ENCODE measurements around the gene TMEM41B. TPM values are rescaled to one million over a fixed set of nuclear protein-coding genes. Genes with fewer than 3 reads are reported as not detected.
"Not testable (repeated sequence)": the region's sequence is repeated elsewhere in the genome, so short reads cannot be mapped to it uniquely, and the experiment has no call there.

Gene TMEM41B
- total RNA-seq, 1 experiment from 2014 or later = 67.2 TPM

DNA sequence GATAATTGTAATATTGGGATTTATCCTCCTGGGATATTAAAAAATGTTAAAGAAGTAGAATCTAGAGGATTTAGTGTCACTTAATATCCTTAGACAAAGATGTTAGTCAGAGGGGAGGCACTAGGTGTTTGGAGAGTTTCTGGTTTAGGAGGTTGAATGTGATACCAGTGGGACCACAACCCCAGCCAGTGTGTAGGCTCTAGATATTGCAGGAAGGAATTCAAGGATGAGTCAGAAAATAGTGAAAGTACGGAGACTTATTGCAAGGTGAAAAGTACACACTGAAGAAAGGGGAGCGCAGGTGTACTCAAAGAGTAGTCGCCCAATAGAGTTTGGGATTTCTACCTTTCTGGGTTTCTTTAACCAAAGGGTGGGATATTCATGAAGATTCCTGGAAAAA is 5.7 kb upstream of the TMEM41B start:
- Histone ChIP-seq H2AFZ (ENCODE audit: low read depth, low read length, poor library complexity, severe bottlenecking) (no peak overlapping the region), H3K27ac (ENCODE audit: low read depth, low read length) (no peak overlapping the region), H3K4me1 (ENCODE audit: control insufficient read depth in 1 of 2, insufficient read depth in 2 of 2, low read length in 2 of 2) (peaks cover 19 to 31% of the 10 kb centered on the region in 2 experiments; a peak in 3 of 4 replicates), H3K9me3 (ENCODE audit: control insufficient read depth in 1 of 2, insufficient read depth in 1 of 2, low read depth in 1 of 2, low read length in 2 of 2) (no peaks in the 10 kb centered on the region), H3K9ac (ENCODE audit: low read length) (no peak overlapping the region), H3K4me3 (replicated peaks in 1 of 2; ENCODE audit: low read depth in 1 of 2, low read length in 2 of 2) (no peak overlapping the region), H3K4me2 (ENCODE audit: low read length) (no peak overlapping the region), H3K36me3 (ENCODE audit: control insufficient read depth in 1 of 2, insufficient read depth in 2 of 2, low read length in 2 of 2) (no peaks in the 10 kb centered on the region), H3K9me2 (ENCODE audit: insufficient read depth) (no peaks in the 10 kb centered on the region), H3K27me3 (ENCODE audit: insufficient read depth, low read length) (no peaks in the 10 kb centered on the region), H4K20me1 (ENCODE audit: insufficient read depth) (no peaks in the 10 kb centered on the region), H3K79me2 (ENCODE audit: insufficient read depth, low read length) (no peaks in the 10 kb centered on the region)
- TF ChIP-seq SP1 (IDR thresholded peaks at IDR 0.05; ENCODE audit: low read depth) (no peak), ELF1 (IDR thresholded peaks at IDR 0.05; ENCODE audit: borderline replicate concordance, low read depth) (no peak), RAD21 (IDR thresholded peaks at IDR 0.05; ENCODE audit: low read depth) (no peak), POLR2A (IDR thresholded peaks at IDR 0.05; ENCODE audit: borderline replicate concordance, extremely low read depth, insufficient read depth, insufficient read length) (no peak), JUND (IDR thresholded peaks at IDR 0.05) (no peak), EZH2phosphoT487 (IDR thresholded peaks at IDR 0.05; ENCODE audit: borderline replicate concordance) (no peak), SRF (IDR thresholded peaks at IDR 0.05; ENCODE audit: low read depth) (no peak), FOSL1 (IDR thresholded peaks at IDR 0.05; ENCODE audit: low read depth) (no peak)
- TF ChIP-seq, protein P1, sequence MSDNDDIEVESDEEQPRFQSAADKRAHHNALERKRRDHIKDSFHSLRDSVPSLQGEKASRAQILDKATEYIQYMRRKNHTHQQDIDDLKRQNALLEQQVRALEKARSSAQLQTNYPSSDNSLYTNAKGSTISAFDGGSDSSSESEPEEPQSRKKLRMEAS (IDR thresholded peaks at IDR 0.05) = no peak
- TF ChIP-seq, protein P2, sequence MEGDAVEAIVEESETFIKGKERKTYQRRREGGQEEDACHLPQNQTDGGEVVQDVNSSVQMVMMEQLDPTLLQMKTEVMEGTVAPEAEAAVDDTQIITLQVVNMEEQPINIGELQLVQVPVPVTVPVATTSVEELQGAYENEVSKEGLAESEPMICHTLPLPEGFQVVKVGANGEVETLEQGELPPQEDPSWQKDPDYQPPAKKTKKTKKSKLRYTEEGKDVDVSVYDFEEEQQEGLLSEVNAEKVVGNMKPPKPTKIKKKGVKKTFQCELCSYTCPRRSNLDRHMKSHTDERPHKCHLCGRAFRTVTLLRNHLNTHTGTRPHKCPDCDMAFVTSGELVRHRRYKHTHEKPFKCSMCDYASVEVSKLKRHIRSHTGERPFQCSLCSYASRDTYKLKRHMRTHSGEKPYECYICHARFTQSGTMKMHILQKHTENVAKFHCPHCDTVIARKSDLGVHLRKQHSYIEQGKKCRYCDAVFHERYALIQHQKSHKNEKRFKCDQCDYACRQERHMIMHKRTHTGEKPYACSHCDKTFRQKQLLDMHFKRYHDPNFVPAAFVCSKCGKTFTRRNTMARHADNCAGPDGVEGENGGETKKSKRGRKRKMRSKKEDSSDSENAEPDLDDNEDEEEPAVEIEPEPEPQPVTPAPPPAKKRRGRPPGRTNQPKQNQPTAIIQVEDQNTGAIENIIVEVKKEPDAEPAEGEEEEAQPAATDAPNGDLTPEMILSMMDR (IDR thresholded peaks at IDR 0.05 in 2 of 3, conservative IDR thresholded peaks at IDR 0.05 in 1 of 3; ENCODE audit: borderline replicate concordance in 1 of 3, insufficient read depth in 1 of 3, low read depth in 2 of 3, low read length in 2 of 3) = no peak
- TF ChIP-seq, protein P3, sequence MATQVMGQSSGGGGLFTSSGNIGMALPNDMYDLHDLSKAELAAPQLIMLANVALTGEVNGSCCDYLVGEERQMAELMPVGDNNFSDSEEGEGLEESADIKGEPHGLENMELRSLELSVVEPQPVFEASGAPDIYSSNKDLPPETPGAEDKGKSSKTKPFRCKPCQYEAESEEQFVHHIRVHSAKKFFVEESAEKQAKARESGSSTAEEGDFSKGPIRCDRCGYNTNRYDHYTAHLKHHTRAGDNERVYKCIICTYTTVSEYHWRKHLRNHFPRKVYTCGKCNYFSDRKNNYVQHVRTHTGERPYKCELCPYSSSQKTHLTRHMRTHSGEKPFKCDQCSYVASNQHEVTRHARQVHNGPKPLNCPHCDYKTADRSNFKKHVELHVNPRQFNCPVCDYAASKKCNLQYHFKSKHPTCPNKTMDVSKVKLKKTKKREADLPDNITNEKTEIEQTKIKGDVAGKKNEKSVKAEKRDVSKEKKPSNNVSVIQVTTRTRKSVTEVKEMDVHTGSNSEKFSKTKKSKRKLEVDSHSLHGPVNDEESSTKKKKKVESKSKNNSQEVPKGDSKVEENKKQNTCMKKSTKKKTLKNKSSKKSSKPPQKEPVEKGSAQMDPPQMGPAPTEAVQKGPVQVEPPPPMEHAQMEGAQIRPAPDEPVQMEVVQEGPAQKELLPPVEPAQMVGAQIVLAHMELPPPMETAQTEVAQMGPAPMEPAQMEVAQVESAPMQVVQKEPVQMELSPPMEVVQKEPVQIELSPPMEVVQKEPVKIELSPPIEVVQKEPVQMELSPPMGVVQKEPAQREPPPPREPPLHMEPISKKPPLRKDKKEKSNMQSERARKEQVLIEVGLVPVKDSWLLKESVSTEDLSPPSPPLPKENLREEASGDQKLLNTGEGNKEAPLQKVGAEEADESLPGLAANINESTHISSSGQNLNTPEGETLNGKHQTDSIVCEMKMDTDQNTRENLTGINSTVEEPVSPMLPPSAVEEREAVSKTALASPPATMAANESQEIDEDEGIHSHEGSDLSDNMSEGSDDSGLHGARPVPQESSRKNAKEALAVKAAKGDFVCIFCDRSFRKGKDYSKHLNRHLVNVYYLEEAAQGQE (IDR thresholded peaks at IDR 0.05; ENCODE audit: low read depth) = no peak
- intact Hi-C loops (cut with micrococcal nuclease) = no loop called here
- RAD21 ChIA-PET (ENCODE audit: low non-redundant PET in 1 of 2, low total read pairs in 2 of 2, uncharacterized antibody in 2 of 2, unreplicated experiment in 2 of 2) = no interaction called here
- DNase-seq (ENCODE audit: low read depth, low spot score) = no peak
- CTCF ChIA-PET = no interaction called here
- no TSS peak for BruUV-seq (replicated peaks)
- no peak for ATAC-seq
- POLR2A ChIA-PET = no interaction called here

DNA sequence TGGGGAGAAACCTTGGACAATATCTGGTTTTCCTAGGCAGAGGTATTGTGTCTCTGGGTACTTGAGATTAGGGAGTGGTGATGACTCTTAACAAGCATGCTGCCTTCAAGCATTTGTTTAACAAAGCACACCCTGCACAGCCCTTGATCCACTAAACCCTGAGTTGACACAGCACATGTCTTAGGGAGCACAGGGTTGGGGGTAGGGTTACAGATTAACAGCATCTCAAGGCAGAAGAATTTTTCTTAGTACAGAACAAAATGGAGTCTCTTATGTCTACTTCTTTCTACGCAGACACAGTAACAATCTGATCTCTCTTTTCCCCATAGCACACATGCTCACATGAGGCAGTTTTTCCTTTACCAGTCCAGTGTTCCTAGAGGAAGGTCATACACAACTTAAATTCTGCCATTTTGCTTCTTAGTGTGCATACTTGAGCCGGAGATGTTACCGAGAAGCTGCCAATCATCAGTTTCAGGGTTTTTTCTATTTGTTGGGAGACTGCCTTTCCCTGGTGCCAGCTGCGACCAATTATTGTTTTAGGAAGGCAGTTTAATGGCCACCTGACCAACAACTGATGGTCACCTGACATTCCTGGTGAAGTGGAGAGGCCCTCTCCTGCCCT is 5.1 kb upstream of the TMEM41B start:
- H4K20me1 ChIP-seq (ENCODE audit: insufficient read depth); RAD21 ChIA-PET (ENCODE audit: low non-redundant PET in 1 of 2, low total read pairs in 2 of 2, uncharacterized antibody in 2 of 2, unreplicated experiment in 2 of 2); DNase-seq (ENCODE audit: low read depth, low spot score); POLR2A ChIA-PET; H3K36me3 ChIP-seq (ENCODE audit: control insufficient read depth in 1 of 2, insufficient read depth in 2 of 2, low read length in 2 of 2); H3K4me3 ChIP-seq (replicated peaks in 1 of 2; ENCODE audit: low read depth in 1 of 2, low read length in 2 of 2); H2AFZ ChIP-seq (ENCODE audit: low read depth, low read length, poor library complexity, severe bottlenecking); H3K79me2 ChIP-seq (ENCODE audit: insufficient read depth, low read length); BruUV-seq (replicated peaks); H3K9me3 ChIP-seq (ENCODE audit: control insufficient read depth in 1 of 2, insufficient read depth in 1 of 2, low read depth in 1 of 2, low read length in 2 of 2); intact Hi-C loops (cut with micrococcal nuclease); H3K4me2 ChIP-seq (ENCODE audit: low read length); H3K9me2 ChIP-seq (ENCODE audit: insufficient read depth); ATAC-seq; H3K9ac ChIP-seq (ENCODE audit: low read length); H3K27ac ChIP-seq (ENCODE audit: low read depth, low read length); CTCF ChIA-PET; H3K27me3 ChIP-seq (ENCODE audit: insufficient read depth, low read length): not testable (repeated sequence)
- peaks cover 20 to 34% of the 10 kb centered on the region in 2 experiments; a peak in 3 of 4 replicates for H3K4me1 ChIP-seq (ENCODE audit: control insufficient read depth in 1 of 2, insufficient read depth in 2 of 2, low read length in 2 of 2)

All from HCT116 (cell line).